Adipose tissue (tissue), 3 donors: Measurements from ENCODE around the gene GPAT3. TPM values are rescaled to one million over a fixed set of nuclear protein-coding genes. Genes with fewer than 3 reads are reported as not detected.
"Not testable (repeated sequence)": the region's sequence is repeated elsewhere in the genome, so short reads cannot be mapped to it uniquely, and the experiment has no call there.

ENCODE experiments used
- H3K27ac ChIP-seq: one replicate; pipeline ENCODE4 v1.5.1; 2013; ENCODE audit warnings: low read depth, low read length
- WGBS, 3 donors: extraction: QIAGEN DNeasy Blood & Tissue Kit; methylation state at CpG; one replicate each; pipeline ENCODE4 v1.1.7; 2013; 5-methylcytosine and 5-hydroxymethylcytosine counted together
- polyA plus RNA-seq, 3 donors: library from polyadenylated mRNA; stranded (reverse); fragments of 200-250 nt; gene quantifications; one replicate each; pipeline ENCODE4 v1.2.3, GENCODE V29; 2013
- donor health status: healthy with polysubstance abuse.
- donor health status: Bipolar disorder and iron deficiency.
- donor health status: healthy.

The GPAT3 gene
- polyA plus RNA-seq, 3 donors: 2.1 to 66.4 (median 17.3) TPM

DNA sequence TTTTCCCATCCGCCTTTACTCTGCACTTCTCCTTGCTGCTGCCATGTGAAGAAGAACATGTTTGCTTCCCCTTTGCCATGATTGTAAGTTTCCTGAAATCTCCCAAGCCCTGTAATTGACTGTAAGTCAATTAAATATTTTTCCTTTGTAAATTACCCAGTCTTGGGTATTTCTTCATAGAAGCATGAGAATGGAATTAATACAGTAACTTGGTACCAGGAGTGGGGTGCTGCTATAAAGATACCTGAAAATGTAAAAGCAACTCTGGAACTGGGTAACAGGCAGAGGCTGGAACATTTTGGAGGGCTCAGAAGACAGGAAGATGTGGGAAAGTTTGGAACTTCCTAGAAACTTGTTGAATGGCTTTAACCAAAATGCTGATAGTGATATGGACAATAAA lies 86.2 kb downstream of the GPAT3 start:
- H3K27ac ChIP-seq: not testable (repeated sequence)
- 88 to 96% (median 92%) methylated on average over 1 of the region's 1 CpG for WGBS, 3 donors

DNA sequence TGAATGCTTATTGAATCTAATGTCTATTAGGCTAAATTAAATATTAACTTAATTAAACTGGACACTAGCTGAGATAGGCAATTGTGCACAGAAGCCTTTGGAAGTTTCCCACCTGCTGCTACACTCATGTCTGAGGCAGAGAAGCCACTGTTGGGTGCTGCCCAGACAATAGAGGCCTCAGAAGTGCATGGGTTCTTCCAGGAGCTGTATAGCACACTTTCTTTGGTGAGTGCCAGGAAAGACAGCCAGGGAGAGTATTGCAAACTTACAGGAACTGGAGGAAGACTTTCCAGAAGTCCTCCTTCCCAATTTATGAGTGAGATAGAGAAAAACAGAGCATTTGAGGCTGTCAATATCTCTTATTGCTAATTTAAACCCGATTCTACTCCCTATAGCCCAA lies 89.9 kb downstream of the GPAT3 start:
- no peak overlapping the region for H3K27ac ChIP-seq
- 74 to 78% (median 76%) methylated on average over 1 of the region's 1 CpG for WGBS, 3 donors

DNA sequence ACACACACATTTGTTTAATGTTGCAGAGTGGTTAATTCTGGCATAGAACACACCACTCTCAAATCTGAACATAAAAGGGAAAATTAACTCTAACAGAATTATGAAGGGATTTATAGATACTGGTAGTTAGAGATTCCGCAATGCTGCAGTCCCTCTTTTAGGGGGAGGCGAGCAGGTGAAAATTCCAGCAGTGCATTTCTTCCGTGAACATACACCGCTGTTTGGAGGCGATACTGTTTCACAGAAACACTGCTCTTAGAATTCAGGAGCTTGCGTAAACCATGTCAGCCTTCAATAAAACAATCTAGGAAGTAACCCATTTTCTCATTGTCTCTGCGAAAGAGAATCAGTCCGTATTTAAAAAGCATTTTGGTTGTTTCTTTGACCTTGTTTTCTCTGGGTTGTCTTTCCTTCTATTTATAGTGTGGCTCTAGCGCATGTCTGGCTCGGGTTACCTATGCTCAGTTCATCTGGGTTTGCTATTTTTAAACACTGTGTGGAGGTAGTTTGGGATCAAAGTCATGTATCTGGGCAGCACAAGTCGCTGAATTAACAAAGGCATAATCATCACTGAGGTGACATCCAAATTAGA lies 90.4 kb downstream of the GPAT3 start:
- no peak overlapping the region for H3K27ac ChIP-seq
- 59 to 70% (median 62%) methylated on average over 11 of the region's 11 CpGs for WGBS, 3 donors

DNA sequence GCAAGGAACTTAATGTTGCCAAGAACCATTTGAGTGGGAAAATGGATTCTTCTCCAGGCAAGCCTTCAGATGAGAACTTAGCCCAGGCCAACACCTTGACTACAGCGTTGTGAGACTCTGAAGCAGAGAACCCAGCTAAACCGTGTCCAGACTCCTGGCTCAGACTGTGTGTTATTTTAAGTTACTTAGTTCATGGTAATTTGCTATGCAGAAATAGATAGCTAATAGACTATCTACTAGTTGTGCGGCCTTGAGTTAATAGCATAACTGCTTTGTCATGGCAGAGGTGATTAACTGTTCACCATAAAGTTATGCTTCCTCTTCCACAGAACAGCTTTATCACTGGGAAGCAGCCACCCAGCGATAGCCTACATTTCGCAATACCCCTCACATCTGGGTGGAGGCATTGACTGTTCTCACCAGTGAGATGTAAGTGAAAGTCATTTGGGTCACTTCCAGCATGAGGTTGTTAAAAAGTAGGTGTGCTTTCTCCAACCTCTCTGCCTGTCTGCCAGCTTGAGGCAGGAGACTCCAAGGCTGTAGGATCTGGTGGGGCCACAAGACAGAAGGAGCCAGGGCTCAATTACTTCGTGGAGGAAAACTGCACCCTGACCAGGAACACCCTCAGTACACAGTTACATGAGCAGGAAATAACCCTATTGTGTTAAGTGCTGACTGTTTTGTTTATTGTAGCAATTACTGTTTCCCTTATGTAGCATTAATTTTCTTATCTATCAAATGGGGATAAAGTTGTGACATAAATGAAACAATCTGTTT lies 94.2 kb downstream of the GPAT3 start:
- H3K27ac ChIP-seq: no peak overlapping the region
- WGBS, 3 donors: 28 to 39% (median 38%) methylated on average over 6 of the region's 6 CpGs

DNA sequence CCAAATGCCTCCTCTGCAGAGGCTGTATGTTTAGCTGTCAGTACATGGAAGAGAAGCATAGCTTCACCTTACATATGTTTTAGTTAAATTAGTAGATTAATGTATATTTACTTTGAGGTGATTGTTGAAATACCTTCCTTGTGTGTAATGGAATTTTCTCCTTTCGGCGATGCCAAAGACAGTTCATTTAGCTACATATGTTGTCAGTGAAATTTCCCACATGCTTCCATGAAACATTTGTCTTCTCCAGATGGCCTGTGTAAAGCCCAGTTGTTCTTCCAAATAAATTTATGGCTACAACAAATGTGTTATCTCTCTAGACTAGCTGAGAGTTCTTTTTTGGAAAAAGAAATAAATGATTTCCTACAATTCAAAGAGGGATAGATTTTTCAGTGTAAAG lies 95.2 kb downstream of the GPAT3 start:
- H3K27ac ChIP-seq: no peak overlapping the region
- WGBS, 3 donors: 65 to 68% (median 67%) methylated on average over 2 of the region's 2 CpGs

DNA sequence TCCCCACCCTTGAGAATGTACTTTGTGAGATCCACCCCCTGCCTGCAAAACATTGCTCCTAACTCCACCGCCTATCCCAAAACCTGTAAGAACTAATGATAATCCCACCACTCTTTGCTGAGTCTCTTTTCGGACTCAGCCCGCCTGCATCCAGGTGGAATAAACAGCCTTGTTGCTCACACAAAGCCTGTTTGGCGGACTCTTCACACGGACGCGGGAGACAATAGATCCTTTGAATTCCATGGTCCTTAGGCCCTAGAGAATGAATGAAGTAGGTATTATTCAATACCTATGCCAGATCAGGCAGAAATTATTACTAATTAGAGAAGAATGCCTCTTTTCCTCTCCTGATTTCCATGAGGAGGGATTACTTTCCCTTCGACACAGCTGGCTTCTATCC lies 101.0 kb downstream of the GPAT3 start:
- 84 to 94% (median 89%) methylated on average over 8 of the region's 8 CpGs for WGBS, 3 donors
- no peak overlapping the region for H3K27ac ChIP-seq

DNA sequence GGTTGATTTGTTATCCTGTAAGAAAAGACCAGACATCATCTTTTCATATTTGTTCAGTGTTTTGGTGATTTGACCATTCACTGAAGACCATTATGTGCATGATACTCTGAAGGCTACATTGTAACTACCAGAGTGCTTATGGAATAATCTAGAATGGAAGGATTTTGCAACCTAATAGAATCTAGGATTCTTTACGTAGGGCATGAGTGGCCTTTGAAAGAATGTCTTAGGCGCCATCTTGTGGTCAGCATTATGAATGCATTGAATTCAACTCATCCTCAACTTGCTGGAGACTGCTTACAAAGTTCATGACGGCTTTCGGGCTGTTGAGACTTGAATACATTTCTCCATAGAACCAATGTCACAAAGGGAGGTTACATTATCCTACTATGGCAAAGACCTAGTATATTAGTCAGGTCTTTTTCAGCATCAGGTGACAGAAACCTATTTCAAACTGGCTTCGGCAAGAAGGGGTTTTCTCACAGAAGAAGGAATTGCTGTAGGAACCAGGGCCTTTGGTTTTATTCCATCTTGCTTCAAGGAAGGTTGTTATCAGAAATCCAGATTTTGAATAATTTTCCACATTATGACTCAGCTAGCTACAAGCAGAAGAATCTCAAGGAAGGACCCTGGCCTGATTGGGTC lies 104.1 kb downstream of the GPAT3 start:
- no peak overlapping the region for H3K27ac ChIP-seq
- 16 to 25% (median 20%) methylated on average over 5 of the region's 5 CpGs for WGBS, 3 donors

DNA sequence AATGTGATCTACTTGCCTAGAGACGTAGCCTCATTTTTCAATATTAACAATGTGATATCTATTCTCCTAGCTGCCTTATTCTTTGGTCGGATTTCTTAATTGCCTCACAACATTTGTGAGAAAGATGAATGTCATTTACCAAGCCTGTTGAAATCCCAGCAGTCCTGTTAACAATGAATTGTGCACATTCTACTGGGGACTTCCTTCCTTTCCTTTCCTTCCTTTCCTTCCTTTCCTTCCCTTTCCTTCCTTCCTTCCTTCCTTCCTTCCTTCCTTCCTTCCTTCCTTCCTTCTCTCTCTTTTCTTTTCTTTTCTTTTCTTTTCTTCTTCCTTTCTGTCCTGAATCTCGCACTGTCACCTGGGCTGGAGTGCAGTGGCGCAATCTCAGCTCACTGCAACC lies 107.1 kb downstream of the GPAT3 start:
- H3K27ac ChIP-seq: no peak overlapping the region
- 66 to 82% (median 79%) methylated on average over 4 of the region's 4 CpGs for WGBS, 3 donors

DNA sequence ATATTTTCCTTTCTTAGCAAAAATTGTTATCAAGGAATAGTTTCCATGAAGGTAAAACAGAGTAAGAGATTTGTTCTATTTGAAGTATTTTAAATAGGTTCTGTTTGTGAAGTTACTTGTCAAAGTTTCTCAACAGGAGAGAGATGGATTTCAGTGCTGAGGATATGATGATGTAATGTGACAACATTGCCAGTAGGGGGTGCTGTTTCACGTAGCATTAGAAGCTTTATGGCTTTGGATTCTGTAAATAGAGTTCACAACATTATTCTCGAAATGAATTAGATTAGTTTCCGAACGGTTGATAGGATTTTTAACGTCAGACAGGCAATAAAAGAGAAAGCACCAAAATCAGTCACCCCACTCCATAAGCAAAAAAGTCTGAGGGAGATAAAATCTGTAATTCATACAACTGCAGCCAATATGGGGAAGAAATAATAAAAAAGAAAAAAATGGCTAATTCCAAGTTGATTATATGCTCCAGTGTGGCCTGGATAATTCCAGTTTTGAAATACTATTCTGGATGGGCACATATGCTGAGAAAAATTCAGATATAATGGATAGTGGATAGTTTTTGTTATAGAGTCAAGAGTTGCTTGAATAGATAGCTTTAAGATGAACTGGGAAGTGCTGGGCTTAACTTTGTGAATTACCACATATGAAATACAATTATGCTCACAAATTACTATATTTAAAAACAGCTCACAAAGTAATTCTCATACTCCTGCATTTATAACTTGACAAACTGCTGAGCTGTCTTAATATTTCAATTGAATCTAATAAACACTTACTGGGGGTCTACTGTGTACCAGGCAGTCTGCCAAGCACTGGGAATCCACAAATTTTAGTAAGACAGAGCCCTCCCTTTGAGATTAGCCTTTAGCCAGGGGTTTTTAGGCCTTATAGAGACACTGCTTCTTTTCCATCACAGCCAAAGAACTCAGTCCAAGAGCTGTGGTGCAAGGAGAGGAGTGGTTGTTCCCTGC lies 109.1 kb downstream of the GPAT3 start:
- 1% methylated on average over 5 of the region's 5 CpGs for WGBS, 3 donors
- H3K27ac ChIP-seq: no peak overlapping the region

DNA sequence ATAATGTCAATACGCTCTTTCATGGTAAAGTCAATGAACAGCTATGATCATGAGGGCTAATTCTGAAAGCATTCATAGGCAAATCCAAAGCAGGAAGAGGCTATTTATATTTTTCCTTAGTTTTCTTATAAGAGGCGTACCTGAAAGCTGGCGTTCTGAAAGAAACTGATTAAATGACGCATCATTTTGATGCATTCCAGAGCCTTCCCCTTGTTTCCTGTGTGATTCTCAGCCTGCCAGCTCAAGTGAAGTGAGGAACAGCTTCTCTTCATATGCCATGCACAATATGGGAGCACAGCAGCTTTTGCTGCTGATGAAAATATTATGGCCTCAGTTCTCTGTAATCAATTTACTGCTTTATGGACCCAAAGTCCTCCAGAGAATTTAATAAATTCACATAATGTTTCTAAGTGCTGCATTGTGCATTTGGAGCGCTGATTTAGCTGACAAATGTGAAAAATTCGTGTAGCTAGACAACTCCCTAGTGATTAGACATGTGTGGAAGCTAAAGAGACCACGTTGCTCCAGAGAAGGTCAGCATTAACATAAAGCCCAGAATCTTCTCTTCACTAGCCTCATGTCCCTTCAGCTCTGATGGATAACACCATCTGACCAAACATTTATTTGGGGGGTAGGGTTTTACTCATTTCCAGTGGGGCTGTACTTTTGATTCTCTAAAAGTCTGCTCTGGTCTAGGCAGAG lies 110.8 kb downstream of the GPAT3 start:
- WGBS, 3 donors: 54 to 61% (median 59%) methylated on average over 7 of the region's 7 CpGs
- H3K27ac ChIP-seq: no peak overlapping the region

DNA sequence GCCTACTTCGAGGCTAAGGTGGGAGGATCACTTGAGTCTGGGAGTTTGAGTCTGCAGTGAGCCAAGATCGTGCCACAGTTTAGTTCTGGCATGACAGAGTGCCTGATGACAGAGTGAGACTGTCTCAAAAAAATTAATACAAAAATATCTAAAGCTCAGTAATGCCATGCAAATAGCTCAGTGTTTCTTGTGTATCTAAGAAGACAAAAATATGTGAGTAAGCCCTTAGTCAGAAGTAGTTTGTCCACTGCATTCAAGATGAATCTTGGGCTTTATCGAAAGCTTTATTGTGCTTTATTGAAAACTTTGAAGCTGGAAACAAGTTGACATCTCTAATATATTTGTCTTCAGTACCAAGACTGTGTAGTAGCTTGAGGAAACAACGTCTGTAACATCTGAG lies 115.9 kb downstream of the GPAT3 start:
- WGBS, 3 donors: 79 to 94% (median 88%) methylated on average over 4 of the region's 4 CpGs
- no peak overlapping the region for H3K27ac ChIP-seq

Other genes starting within 250 kb of the GPAT3 start
- gene HPSE, start 201.3 kb upstream of the GPAT3 start, polyA plus RNA-seq: 1 to 10 TPM in 2 of 3 donors, under 1 TPM in 1; 0.29 to 2.4 (median 1.8) TPM
- 1 to 10 TPM; 5.7 to 9.7 (median 9.3) TPM for gene HELQ, start 80.3 kb upstream of the GPAT3 start, polyA plus RNA-seq
- 10 to 100 TPM; 15.3 to 29.5 (median 28.8) TPM for gene MRPS18C, start 80.0 kb upstream of the GPAT3 start, polyA plus RNA-seq
- 10 to 100 TPM in 1 of 3 donors, 1 to 10 TPM in 2; 4.7 to 15.4 (median 6.1) TPM for gene ABRAXAS1, start 51.0 kb upstream of the GPAT3 start, polyA plus RNA-seq